HG02610 (cell line): ENCODE results near the gene SRCIN1.

Source experiments
- ATAC-seq: cut with Tn5 transposase; IDR thresholded peaks from one replicate; pipeline ENCODE4 v1.9.1; 2021; ENCODE audit warnings: mild to moderate bottlenecking, moderate library complexity; ENCODE audit not compliant: unreplicated experiment

Gene SRCIN1

GRCh38 chr17:38617074-38617860 is 11.5 kb upstream of the SRCIN1 start:
- ATAC-seq = no peak

GRCh38 chr17:38616361-38616760 is 10.6 kb upstream of the SRCIN1 start:
- no peak for ATAC-seq

GRCh38 chr17:38613981-38614779 is 8.4 kb upstream of the SRCIN1 start:
- no peak for ATAC-seq

- ATAC-seq = no peak
Measured at GRCh38 chr17:38613525-38613980, 7.8 kb upstream of the SRCIN1 start.

GRCh38 chr17:38611872-38612376 is 6.2 kb upstream of the SRCIN1 start:
- ATAC-seq = no peak

- ATAC-seq = no peak
Measured at GRCh38 chr17:38611070-38611786, 5.5 kb upstream of the SRCIN1 start.

- ATAC-seq = no peak
Measured at GRCh38 chr17:38609280-38610031, 3.7 kb upstream of the SRCIN1 start.

GRCh38 chr17:38608648-38609047 is 2.9 kb upstream of the SRCIN1 start:
- no peak for ATAC-seq

- no peak for ATAC-seq
Measured at GRCh38 chr17:38606646-38607611, 1.2 kb upstream of the SRCIN1 start.

- no peak for ATAC-seq
Measured at GRCh38 chr17:38605411-38605840, 326 bp downstream of the SRCIN1 start.

GRCh38 chr17:38604479-38605403 is 1.0 kb downstream of the SRCIN1 start:
- ATAC-seq = no peak

- no peak for ATAC-seq
Measured at GRCh38 chr17:38603786-38604478, 1.8 kb downstream of the SRCIN1 start.

- no peak for ATAC-seq
Measured at GRCh38 chr17:38602956-38603785, 2.6 kb downstream of the SRCIN1 start.

GRCh38 chr17:38602453-38602852 is 3.3 kb downstream of the SRCIN1 start:
- ATAC-seq = no peak

GRCh38 chr17:38601539-38602351 is 4.0 kb downstream of the SRCIN1 start:
- no peak for ATAC-seq

- no peak for ATAC-seq
Measured at GRCh38 chr17:38600906-38601305, 4.8 kb downstream of the SRCIN1 start.
